Lung (tissue), 12 donors: ENCODE data around the gene ADRA1B. TPM values are rescaled to one million over a fixed set of nuclear protein-coding genes. Genes with fewer than 3 reads are reported as not detected.

Experiments used
- ATAC-seq: fragments of 200-7000 bp; cut with Tn5 transposase; one replicate; pipeline ENCODE4 v1.9.1; 2020; ENCODE audit warnings: moderate number of reproducible peaks; ENCODE audit not compliant: insufficient read depth, low FRiP score
- DNase-seq, 3 donors: peaks; one replicate each; pipeline ENCODE4 v3.0.0-alpha.2; 2013 to 2017
- H3K27ac ChIP-seq, 2 donors: one replicate each; pipeline ENCODE4 v1.5.1; 2013; ENCODE audit warnings: mild to moderate bottlenecking in 2 of 2, moderate library complexity in 2 of 2, control low read depth in 1 of 2, inconsistent platforms in 1 of 2, low read depth in 1 of 2, low read length in 1 of 2
- H3K27me3 ChIP-seq, 3 donors: one replicate each; pipeline ENCODE4 v1.5.1; 2013; ENCODE audit warnings: low read length in 2 of 3; ENCODE audit not compliant: control insufficient read depth in 3 of 3, insufficient read depth in 3 of 3
- H3K36me3 ChIP-seq, 4 donors: one replicate each; pipeline ENCODE4 v1.5.1; 2013; ENCODE audit warnings: low read length in 4 of 4, mild to moderate bottlenecking in 1 of 4, moderate library complexity in 1 of 4; ENCODE audit not compliant: control insufficient read depth in 4 of 4, insufficient read depth in 4 of 4
- H3K4me1 ChIP-seq, 5 donors: one replicate each; pipeline ENCODE4 v1.5.1; 2013; ENCODE audit warnings: low read length in 5 of 5, mild to moderate bottlenecking in 2 of 5, moderate library complexity in 1 of 5; ENCODE audit not compliant: control insufficient read depth in 5 of 5, insufficient read depth in 5 of 5
- H3K4me3 ChIP-seq: one replicate; pipeline ENCODE4 v1.5.1; 2013; ENCODE audit warnings: mild to moderate bottlenecking, control low read depth, moderate library complexity
- H3K9ac ChIP-seq, 2 donors: one replicate each; pipeline ENCODE4 v1.5.1; 2013; ENCODE audit warnings: low read length in 2 of 2, control low read depth in 1 of 2; ENCODE audit not compliant: insufficient read depth in 1 of 2
- H3K9me3 ChIP-seq, 4 donors: one replicate each; pipeline ENCODE4 v1.5.1; 2013; ENCODE audit warnings: low read length in 3 of 4, mild to moderate bottlenecking in 1 of 4, moderate library complexity in 1 of 4; ENCODE audit not compliant: control insufficient read depth in 4 of 4, insufficient read depth in 3 of 4
- WGBS, 2 donors: extraction: QIAGEN DNeasy Blood & Tissue Kit; methylation state at CpG; one replicate each; pipeline ENCODE4 v1.1.7; 2013; 5-methylcytosine and 5-hydroxymethylcytosine counted together
- polyA plus RNA-seq, 2 donors: library from polyadenylated mRNA; stranded (reverse); fragments of 200-250 nt; gene quantifications; one replicate each; pipeline ENCODE4 v1.2.1, GENCODE V29; 2013
- total RNA-seq, 2 donors: library from RNA; depleted of rRNA in 1 of 2; stranded (reverse); fragments of >200 nt in 1 of 2; gene quantifications; one replicate each; pipeline ENCODE4 v1.2.1, GENCODE V29; 2014 to 2021
- TF ChIP-seq, protein P1 (sequence below): IDR thresholded peaks from 2 replicates; pipeline ENCODE4 v1.5.1; 2012; ENCODE audit warnings: mild to moderate bottlenecking; ENCODE audit errors: control extremely low read depth, extremely low read depth
- donor health status: control.
- donor health status: control.
- donor health status: Bipolar disorder and iron deficiency.
- donor health status: healthy.
- donor health status: DM: yes; HTN: yes; CAD: no.

ADRA1B gene
- total and polyA plus RNA-seq, 4 donors = 1.2 to 6.1 (median 2.3) TPM

GRCh38 chr5:159893040-159893695 is 23.1 kb upstream of the ADRA1B start:
- H3K4me3 ChIP-seq = no peak overlapping the region
- H3K9me3 ChIP-seq = no peaks in the 10 kb centered on the region
- no peak overlapping the region for H3K27ac ChIP-seq

DNA sequence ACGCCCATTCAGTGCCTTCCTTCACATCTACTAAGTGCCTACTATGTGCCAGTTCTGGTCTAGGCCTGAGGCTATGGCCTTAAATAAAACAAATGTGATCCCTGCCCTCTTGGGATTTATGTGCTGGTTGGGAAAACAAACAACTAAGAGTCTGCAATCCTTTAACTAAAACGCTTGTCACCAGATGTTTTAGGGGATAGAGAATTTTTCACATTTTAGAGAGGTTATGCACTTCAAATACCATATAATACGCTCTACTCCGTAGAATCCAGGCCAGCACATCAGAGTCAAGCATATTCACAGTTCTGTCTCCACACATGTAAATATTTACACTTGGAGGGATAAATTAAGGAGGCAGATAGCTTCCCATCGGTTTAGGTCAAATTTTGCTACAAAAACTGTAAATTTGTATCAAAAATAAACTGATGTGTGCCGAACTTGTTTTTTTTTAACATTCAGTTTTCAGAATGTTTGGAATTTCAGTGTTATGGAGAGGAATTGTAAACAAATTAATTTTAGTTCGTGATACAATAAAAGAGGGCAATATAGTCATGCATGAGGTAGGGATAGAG is 22.0 kb upstream of the ADRA1B start:
- ATAC-seq = no peak
- WGBS, 2 donors = 69 to 80% methylated on average over 7 of the region's 7 CpGs
- H3K27me3 ChIP-seq = no peaks in the 10 kb centered on the region
- no peak overlapping the region for H3K9ac ChIP-seq
- peak overlapping the region in 1 of 2 donors; percentile 3 for H3K27ac ChIP-seq
- no peak overlapping the region for H3K4me3 ChIP-seq
- H3K36me3 ChIP-seq = no peaks in the 10 kb centered on the region
- H3K9me3 ChIP-seq = no peaks in the 10 kb centered on the region
- TF ChIP-seq, protein P1, sequence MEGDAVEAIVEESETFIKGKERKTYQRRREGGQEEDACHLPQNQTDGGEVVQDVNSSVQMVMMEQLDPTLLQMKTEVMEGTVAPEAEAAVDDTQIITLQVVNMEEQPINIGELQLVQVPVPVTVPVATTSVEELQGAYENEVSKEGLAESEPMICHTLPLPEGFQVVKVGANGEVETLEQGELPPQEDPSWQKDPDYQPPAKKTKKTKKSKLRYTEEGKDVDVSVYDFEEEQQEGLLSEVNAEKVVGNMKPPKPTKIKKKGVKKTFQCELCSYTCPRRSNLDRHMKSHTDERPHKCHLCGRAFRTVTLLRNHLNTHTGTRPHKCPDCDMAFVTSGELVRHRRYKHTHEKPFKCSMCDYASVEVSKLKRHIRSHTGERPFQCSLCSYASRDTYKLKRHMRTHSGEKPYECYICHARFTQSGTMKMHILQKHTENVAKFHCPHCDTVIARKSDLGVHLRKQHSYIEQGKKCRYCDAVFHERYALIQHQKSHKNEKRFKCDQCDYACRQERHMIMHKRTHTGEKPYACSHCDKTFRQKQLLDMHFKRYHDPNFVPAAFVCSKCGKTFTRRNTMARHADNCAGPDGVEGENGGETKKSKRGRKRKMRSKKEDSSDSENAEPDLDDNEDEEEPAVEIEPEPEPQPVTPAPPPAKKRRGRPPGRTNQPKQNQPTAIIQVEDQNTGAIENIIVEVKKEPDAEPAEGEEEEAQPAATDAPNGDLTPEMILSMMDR = no peak
- H3K4me1 ChIP-seq = peaks cover 0 to 4% (median 0%) of the 10 kb centered on the region in 5 donors
- peak in 2 of 3 donors; percentile 20 to 22 for DNase-seq

More at GRCh38 chr5:159893040-159893695, 23.1 kb upstream of the ADRA1B start:
- ATAC-seq (no peak), DNase-seq (no peak)
- Histone ChIP-seq H3K4me1 (peaks cover 0 to 4% (median 0%) of the 10 kb centered on the region in 5 donors), H3K27me3 (no peaks in the 10 kb centered on the region), H3K36me3 (no peaks in the 10 kb centered on the region), H3K9ac (no peak overlapping the region)
- WGBS, 2 donors = 89 to 92% methylated on average over 3 of the region's 3 CpGs
- TF ChIP-seq, protein P1 = no peak

GRCh38 chr5:159897786-159898393 is 18.4 kb upstream of the ADRA1B start:
- 70 to 81% methylated on average over 6 of the region's 6 CpGs for WGBS, 2 donors
- ATAC-seq = no peak
- Histone ChIP-seq H3K4me3 (no peak overlapping the region), H3K36me3 (no peaks in the 10 kb centered on the region), H3K9me3 (no peaks in the 10 kb centered on the region), H3K9ac (no peak overlapping the region), H3K27ac (no peak overlapping the region), H3K27me3 (no peaks in the 10 kb centered on the region), H3K4me1 (peaks cover 0 to 11% (median 0%) of the 10 kb centered on the region in 5 donors)
- no peak for DNase-seq
- TF ChIP-seq, protein P1 = no peak
